H9 (cell line): ENCODE measurements around the gene KIAA1671. TPM values are rescaled to one million over a fixed set of nuclear protein-coding genes. Genes with fewer than 3 reads are reported as not detected.

Experiments used
- DNase-seq: peaks from one replicate; pipeline ENCODE4 v3.0.0-alpha.2; 2017
- H2AFZ ChIP-seq: one replicate; pipeline ENCODE4 v1.6.1; 2013; ENCODE audit warnings: mild to moderate bottlenecking, low read length, control low read depth, moderate library complexity
- H2AK5ac ChIP-seq: 2 replicates; pipeline ENCODE4 v1.6.1; 2013; ENCODE audit warnings: low read length, control low read depth, mixed read lengths; ENCODE audit not compliant: insufficient read length
- H2BK120ac ChIP-seq: one replicate; pipeline ENCODE4 v1.6.1; 2013; ENCODE audit warnings: low read depth, mild to moderate bottlenecking, low read length, control low read depth, inconsistent platforms; ENCODE audit not compliant: poor library complexity, severe bottlenecking
- H2BK12ac ChIP-seq: 2 replicates; pipeline ENCODE4 v1.6.1; 2013; ENCODE audit warnings: low read length, control low read depth, mixed read lengths, low read depth; ENCODE audit not compliant: insufficient read length
- H2BK15ac ChIP-seq: 2 replicates; pipeline ENCODE4 v1.6.1; 2013; ENCODE audit warnings: low read depth, low read length, control low read depth
- H2BK20ac ChIP-seq: one replicate; pipeline ENCODE4 v1.6.1; 2013; ENCODE audit warnings: low read depth, mild to moderate bottlenecking, low read length, control low read depth, inconsistent platforms; ENCODE audit not compliant: poor library complexity, severe bottlenecking
- H2BK5ac ChIP-seq: 2 replicates; pipeline ENCODE4 v1.6.1; 2013; ENCODE audit warnings: low read length, control low read depth, mixed read lengths; ENCODE audit not compliant: insufficient read length
- H3K14ac ChIP-seq: 2 replicates; pipeline ENCODE4 v1.6.1; 2013; ENCODE audit warnings: low read length, control low read depth; ENCODE audit not compliant: insufficient read depth
- H3K18ac ChIP-seq: 2 replicates; pipeline ENCODE4 v1.6.1; 2013; ENCODE audit warnings: low read depth, mild to moderate bottlenecking, mixed read lengths, low read length, control low read depth; ENCODE audit not compliant: insufficient read length
- H3K23ac ChIP-seq: 2 replicates; pipeline ENCODE4 v1.6.1; 2013; ENCODE audit warnings: low read length, control low read depth, mixed read lengths, low read depth; ENCODE audit not compliant: insufficient read length
- H3K23me2 ChIP-seq: 2 replicates; pipeline ENCODE4 v1.6.1; 2013; ENCODE audit warnings: low read depth, mild to moderate bottlenecking, mixed read lengths, low read length, control low read depth; ENCODE audit not compliant: insufficient read length, poor library complexity, severe bottlenecking
- H3K27ac ChIP-seq: 2 replicates; pipeline ENCODE4 v1.5.1; 2013; ENCODE audit warnings: low read length, control low read depth, mixed read lengths, low read depth; ENCODE audit not compliant: insufficient read length
- H3K27me3 ChIP-seq: 2 replicates; pipeline ENCODE4 v1.6.1; 2013; ENCODE audit warnings: low read length, control low read depth, inconsistent platforms; ENCODE audit not compliant: insufficient read depth
- H3K4ac ChIP-seq: 2 replicates; pipeline ENCODE4 v1.6.1; 2013; ENCODE audit warnings: low read depth, mild to moderate bottlenecking, control low read depth, inconsistent platforms, low read length, moderate library complexity
- H3K4me1 ChIP-seq: 2 replicates; pipeline ENCODE4 v1.6.1; 2013; ENCODE audit warnings: low read length, control low read depth, inconsistent platforms; ENCODE audit not compliant: insufficient read depth
- H3K4me2 ChIP-seq: 2 replicates; pipeline ENCODE4 v1.6.1; 2013; ENCODE audit warnings: low read length, control low read depth, mixed read lengths; ENCODE audit not compliant: insufficient read length, insufficient read depth
- H3K56ac ChIP-seq: 2 replicates; pipeline ENCODE4 v1.6.1; 2013; ENCODE audit warnings: low read depth, mild to moderate bottlenecking, mixed read lengths, low read length, control low read depth; ENCODE audit not compliant: insufficient read length
- H3K79me1 ChIP-seq: 2 replicates; pipeline ENCODE4 v1.6.1; 2013; ENCODE audit warnings: low read depth, mild to moderate bottlenecking, moderate library complexity, low read length, control low read depth, inconsistent platforms; ENCODE audit not compliant: insufficient read depth, poor library complexity, severe bottlenecking
- H3K79me2 ChIP-seq: 2 replicates; pipeline ENCODE4 v1.6.1; 2013; ENCODE audit warnings: low read length, control low read depth, inconsistent platforms; ENCODE audit not compliant: insufficient read depth
- H3K9ac ChIP-seq: 2 replicates; pipeline ENCODE4 v1.6.1; 2013; ENCODE audit warnings: low read length, control low read depth, mixed read lengths; ENCODE audit not compliant: insufficient read length; ENCODE audit errors: extremely low read depth
- H3K9me3 ChIP-seq: one replicate; pipeline ENCODE4 v1.6.1; 2013; ENCODE audit warnings: low read depth, low read length, inconsistent platforms; ENCODE audit not compliant: control insufficient read depth
- H3T11ph ChIP-seq: one replicate; pipeline ENCODE4 v1.6.1; 2013; ENCODE audit warnings: mild to moderate bottlenecking, low read length, control low read depth, inconsistent platforms
- H4K20me1 ChIP-seq: one replicate; pipeline ENCODE4 v1.6.1; 2013; ENCODE audit not compliant: control insufficient read depth, insufficient read length, insufficient read depth
- H4K5ac ChIP-seq: 2 replicates; pipeline ENCODE4 v1.6.1; 2013; ENCODE audit warnings: low read depth, mild to moderate bottlenecking, mixed read lengths, low read length, control low read depth; ENCODE audit not compliant: insufficient read length
- H4K8ac ChIP-seq: replicated peaks from 2 replicates; pipeline ENCODE4 v1.6.1; 2013; ENCODE audit warnings: low read length, control low read depth, mixed read lengths, low read depth; ENCODE audit not compliant: insufficient read length
- H4K91ac ChIP-seq: 2 replicates; pipeline ENCODE4 v1.6.1; 2013; ENCODE audit warnings: low read depth, mild to moderate bottlenecking, moderate library complexity, mixed read lengths, low read length, control low read depth; ENCODE audit not compliant: insufficient read length
- H3K27ac Mint-ChIP-seq, 3 experiments: 2 replicates in 2 of 3; 3 replicates in 1 of 3; pipeline ENCODE4 v1.8.0; 2020 to 2021; ENCODE audit warnings: mixed read lengths in 3 of 3, mild to moderate bottlenecking in 1 of 3, moderate library complexity in 1 of 3
- H3K27me3 Mint-ChIP-seq: 2 replicates; pipeline ENCODE4 v1.8.0; 2021; ENCODE audit warnings: low read depth, mild to moderate bottlenecking, moderate library complexity, mixed read lengths
- H3K36me3 Mint-ChIP-seq, 3 experiments: 2 replicates in 2 of 3; 3 replicates in 1 of 3; pipeline ENCODE4 v1.8.0; 2020 to 2021; ENCODE audit warnings: low read depth in 3 of 3, mixed read lengths in 3 of 3; ENCODE audit not compliant: insufficient read depth in 1 of 3
- H3K4me1 Mint-ChIP-seq, 2 experiments: 2 replicates each; pipeline ENCODE4 v1.8.0; 2020; ENCODE audit warnings: mixed read lengths in 2 of 2
- H3K4me3 Mint-ChIP-seq, 2 experiments: 2 replicates in 1 of 2; 3 replicates in 1 of 2; pipeline ENCODE4 v1.8.0; 2020 to 2021; ENCODE audit warnings: mild to moderate bottlenecking in 2 of 2, mixed read lengths in 2 of 2, moderate library complexity in 1 of 2
- H3K9me3 Mint-ChIP-seq, 2 experiments: 2 replicates in 1 of 2; 3 replicates in 1 of 2; pipeline ENCODE4 v1.8.0; 2020; ENCODE audit warnings: mild to moderate bottlenecking in 2 of 2, mixed read lengths in 2 of 2, moderate library complexity in 1 of 2
- WGBS: extraction: QIAGEN DNeasy Blood & Tissue Kit; methylation state at CpG from one replicate; pipeline ENCODE4 v1.1.7; 2013; ENCODE audit warnings: missing lambda C conversion rate, low lambda C conversion rate, mixed read lengths; ENCODE audit not compliant: insufficient read length; ENCODE audit errors: extremely low coverage; 5-methylcytosine and 5-hydroxymethylcytosine counted together
- total RNA-seq: library from RNA; stranded (reverse); gene quantifications from 2 replicates; pipeline ENCODE4 v1.2.1, GENCODE V29; 2021
- TF ChIP-seq, protein P1 (sequence below): fragments of 200-600 bp; sonication (generic); conservative IDR thresholded peaks from 3 replicates; pipeline ENCODE4 v1.8.0; 2021; ENCODE audit warnings: antibody characterized with exemption, mild to moderate bottlenecking

The KIAA1671 gene
- total RNA-seq, 1 experiment from 2014 or later: 22.6 TPM

DNA sequence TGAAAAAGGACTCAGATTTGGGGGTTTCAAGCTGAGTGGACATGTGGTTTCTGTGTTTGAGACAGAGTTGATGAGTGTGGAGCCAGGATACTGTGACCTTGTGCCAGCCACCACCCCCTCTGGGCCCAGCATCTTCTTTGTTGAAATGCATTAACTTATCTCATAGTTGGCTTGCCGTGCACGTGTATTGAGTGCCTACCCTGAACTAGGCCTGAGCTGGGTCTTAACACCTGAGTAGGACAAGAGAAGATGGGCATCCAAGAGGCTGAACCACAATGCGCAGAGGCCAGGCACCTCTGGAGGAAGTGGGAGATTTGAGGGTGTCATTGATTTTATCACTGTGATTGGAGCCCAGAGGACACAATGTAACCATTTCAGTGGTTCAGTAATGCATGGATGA, 129.6 kb downstream of the KIAA1671 start:
- H3K18ac ChIP-seq: no peak overlapping the region
- H3K27me3 ChIP-seq: no peaks in the 10 kb centered on the region
- H4K20me1 ChIP-seq: peaks cover 4% of the 10 kb centered on the region
- Mint-ChIP-seq H3K36me3 (no peaks in the 10 kb centered on the region), H3K4me1 (peaks cover 13 to 18% of the 10 kb centered on the region in 2 experiments), H3K27ac (no peak overlapping the region), H3K9me3 (no peaks in the 10 kb centered on the region), H3K4me3 (no peak overlapping the region), H3K27me3 (no peaks in the 10 kb centered on the region)
- TF ChIP-seq, protein P1, sequence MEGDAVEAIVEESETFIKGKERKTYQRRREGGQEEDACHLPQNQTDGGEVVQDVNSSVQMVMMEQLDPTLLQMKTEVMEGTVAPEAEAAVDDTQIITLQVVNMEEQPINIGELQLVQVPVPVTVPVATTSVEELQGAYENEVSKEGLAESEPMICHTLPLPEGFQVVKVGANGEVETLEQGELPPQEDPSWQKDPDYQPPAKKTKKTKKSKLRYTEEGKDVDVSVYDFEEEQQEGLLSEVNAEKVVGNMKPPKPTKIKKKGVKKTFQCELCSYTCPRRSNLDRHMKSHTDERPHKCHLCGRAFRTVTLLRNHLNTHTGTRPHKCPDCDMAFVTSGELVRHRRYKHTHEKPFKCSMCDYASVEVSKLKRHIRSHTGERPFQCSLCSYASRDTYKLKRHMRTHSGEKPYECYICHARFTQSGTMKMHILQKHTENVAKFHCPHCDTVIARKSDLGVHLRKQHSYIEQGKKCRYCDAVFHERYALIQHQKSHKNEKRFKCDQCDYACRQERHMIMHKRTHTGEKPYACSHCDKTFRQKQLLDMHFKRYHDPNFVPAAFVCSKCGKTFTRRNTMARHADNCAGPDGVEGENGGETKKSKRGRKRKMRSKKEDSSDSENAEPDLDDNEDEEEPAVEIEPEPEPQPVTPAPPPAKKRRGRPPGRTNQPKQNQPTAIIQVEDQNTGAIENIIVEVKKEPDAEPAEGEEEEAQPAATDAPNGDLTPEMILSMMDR: no peak
- no peak overlapping the region for H3K4me2 ChIP-seq
- H2AK5ac ChIP-seq: no peak overlapping the region
- no peak overlapping the region for H3K27ac ChIP-seq
- H2BK120ac ChIP-seq: no peak overlapping the region
- WGBS: no CpG with 5 or more reads among the region's 3 CpGs
- H4K8ac ChIP-seq: no peak overlapping the region
- no peak overlapping the region for H3T11ph ChIP-seq
- H2BK15ac ChIP-seq: no peak overlapping the region
- no peak overlapping the region for H2BK20ac ChIP-seq
- no peaks in the 10 kb centered on the region for H3K4me1 ChIP-seq
- H3K56ac ChIP-seq: no peak overlapping the region
- no peaks in the 10 kb centered on the region for H3K23me2 ChIP-seq
- no peak overlapping the region for H2BK5ac ChIP-seq
- no peak overlapping the region for H3K14ac ChIP-seq
- H3K9me3 ChIP-seq: no peaks in the 10 kb centered on the region
- no peak for DNase-seq
- no peak overlapping the region for H3K9ac ChIP-seq
- no peak overlapping the region for H2BK12ac ChIP-seq
- no peak overlapping the region for H3K23ac ChIP-seq
- H3K79me1 ChIP-seq: no peaks in the 10 kb centered on the region
- no peaks in the 10 kb centered on the region for H3K79me2 ChIP-seq
- H4K5ac ChIP-seq: no peak overlapping the region
- no peak overlapping the region for H3K4ac ChIP-seq
- H2AFZ ChIP-seq: no peak overlapping the region
- H4K91ac ChIP-seq: no peak overlapping the region
